NCI-H146 (cell line): ENCODE data around the gene ZNRF3.

Source experiments
- DNase-seq: peaks from one replicate; lab custom pipeline; 2025; lab: John Stamatoyannopoulos, UW

The ZNRF3 gene

DNA sequence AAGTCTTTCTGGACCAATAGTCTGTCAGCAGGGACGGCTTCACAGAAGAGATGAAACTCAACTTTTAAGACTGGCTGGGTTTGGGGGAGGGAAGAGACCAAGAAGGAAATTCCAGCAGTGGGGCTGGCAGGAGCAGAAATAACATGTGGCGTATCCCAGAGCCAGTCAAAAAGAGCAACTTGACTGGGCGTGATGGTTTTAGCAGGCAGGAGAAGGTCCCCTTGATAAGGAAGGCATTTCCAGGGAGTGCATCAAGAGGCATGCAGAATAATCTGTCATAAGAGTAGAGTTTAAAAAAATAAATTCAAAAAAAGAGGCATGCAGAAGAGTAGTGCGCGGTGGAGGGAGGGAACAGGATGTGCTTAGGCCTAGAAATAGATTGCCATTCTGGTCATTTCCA is 125.8 kb downstream of the ZNRF3 start:
- no peak for DNase-seq

DNA sequence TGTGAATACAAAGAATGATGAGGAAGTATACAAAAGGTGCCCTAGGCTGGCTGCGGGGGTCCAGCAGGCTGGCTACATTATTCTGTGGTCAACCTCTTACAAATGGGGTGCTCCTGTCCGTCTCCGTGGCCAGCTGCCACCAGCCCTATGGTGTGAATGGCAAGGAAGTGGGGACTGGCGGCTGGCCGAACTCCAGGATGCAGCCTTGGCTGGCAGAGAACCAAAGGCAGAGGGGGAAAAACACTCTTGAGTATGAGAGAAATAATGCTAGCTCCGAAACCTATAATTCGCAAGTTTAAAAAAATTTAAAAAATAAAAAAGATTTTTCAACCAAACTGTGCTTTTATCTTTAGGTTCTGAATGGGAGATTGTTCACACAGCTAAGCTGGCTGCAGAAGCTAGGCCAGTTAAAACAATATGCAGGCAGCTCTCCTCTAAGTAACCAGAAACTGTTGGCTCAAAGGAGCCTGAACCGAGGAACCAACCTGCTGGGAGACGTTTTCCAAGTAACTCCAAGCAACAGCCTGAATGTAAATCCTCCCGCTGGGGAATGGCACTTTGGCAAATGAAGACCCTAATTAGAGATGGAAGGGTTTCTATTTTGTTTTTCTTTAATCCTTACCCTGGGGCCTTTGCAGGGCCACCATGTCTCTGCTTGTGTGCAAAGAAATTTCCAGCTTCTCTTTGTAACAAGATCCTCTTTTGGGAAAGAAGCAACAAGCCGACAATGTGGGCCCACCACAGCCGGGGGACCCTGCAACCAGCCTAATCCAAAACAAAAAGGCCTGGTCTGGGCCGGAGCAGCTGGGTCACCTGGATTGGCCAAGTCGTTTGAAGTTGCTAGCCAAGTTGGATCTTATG is 128.1 kb downstream of the ZNRF3 start:
- DNase-seq: no peak

DNA sequence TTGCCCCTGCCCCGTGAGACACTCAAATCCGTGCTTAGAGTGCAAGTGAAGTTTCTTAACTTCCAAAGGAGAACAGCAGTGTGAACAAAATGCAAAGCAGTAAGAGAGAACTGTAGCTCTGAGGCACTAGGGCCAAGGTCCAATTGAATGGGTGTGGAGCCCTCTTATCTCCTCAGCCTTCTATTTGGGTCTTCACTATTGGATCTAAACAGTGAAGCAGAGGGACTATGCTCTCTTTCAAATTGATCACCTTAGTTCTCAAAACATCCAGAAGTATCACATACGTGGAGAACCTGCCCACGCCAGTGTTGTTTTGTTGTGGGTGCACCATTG is 128.7 kb downstream of the ZNRF3 start:
- no peak for DNase-seq

DNA sequence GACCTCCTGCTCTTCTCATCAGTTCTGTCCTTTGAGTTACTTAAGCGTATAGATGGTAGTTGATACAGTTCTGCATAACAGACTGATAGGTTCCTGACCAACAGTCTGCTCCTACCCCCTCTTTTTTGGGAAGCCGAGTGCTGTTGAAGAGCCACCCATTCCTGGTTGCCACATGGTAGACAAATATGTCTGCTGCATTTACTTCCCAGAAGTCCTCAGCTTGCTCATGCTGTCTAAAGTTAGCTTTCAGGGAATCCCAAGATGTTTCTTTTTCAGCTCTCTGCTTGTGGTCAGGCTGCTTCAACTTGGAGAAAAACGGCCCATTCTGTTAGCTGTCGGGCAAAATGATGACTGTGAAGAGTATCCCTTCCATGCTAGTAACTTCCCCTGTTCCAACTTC is 129.6 kb downstream of the ZNRF3 start:
- no peak for DNase-seq

DNA sequence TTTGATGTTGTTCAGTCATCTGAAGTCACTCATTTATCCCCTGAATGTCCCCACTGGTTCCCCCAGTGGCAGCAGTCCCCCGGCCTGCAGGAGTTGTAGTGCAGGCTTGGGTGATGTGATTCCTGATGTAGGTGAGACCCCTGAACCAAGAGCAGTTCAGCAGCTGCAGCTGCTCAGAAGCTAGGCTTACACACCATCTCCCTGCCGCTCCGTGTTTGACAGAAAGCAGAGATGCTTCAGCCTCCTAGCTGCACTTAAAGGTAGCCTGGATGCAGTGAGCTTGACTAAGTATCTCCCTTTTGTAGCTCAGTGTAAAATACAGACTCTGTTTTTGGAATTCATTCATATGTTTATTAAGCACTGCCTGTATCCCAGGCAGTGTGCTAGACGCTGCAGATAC is 130.9 kb downstream of the ZNRF3 start:
- DNase-seq: no peak

DNA sequence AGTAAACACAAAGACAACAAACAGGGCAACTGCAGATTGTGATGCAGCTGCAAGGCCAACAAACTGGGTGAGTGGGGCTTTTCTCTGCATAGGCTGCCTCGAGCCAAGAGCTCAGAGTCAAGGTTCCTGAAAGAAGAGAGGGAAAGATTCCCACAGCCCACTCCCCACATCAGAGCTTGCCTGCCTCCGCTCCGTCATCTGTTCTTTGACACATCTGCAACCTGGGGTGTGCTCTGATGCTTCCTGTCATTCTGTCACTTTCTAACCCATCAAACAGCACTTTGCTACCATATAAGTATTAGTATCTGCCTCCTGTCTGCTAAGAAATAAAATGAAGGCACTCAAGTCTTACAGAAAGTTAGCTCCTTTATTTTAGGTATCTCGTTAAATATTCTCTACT is 131.4 kb downstream of the ZNRF3 start:
- DNase-seq: no peak

DNA sequence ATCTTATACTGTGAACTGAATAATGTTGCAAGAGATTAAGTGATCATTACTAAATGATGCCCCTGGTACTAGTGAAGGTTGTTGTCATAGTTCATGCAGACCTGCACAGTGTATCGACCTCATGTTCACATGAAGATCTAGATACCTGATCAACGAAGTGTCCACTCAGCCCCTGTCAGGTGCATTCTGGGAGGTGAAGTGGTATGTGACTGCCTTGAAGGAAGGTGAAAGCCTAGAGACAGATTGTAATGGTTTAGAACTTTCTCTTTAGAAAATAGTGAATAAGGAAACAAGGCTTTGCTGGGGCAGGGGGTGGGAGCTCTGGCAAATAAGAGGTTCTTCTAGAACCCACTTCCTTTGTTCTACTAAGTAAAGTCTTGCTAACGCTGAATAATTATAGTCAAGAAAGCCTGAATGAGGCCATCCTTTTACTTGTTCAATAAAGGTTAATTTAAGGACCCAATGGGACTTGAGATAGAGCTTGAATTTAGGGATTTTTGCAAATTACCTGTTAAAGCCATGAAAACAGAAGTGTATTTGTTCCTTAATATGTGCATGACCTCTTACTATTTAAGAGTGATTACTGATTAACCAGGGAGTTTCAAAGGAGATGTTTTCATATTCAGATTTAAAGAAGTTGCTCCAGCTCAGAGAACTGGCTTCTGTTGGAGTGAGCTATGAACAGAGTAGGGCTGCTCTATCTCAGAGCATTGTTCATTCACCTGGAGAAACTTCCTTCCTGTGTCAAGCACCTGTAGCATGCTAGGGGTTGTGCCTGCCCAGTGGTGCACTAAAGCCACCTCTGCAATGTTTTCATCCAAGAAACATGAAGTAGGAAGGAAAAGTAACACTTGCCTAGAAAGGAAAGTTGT is 132.9 kb downstream of the ZNRF3 start:
- no peak for DNase-seq

DNA sequence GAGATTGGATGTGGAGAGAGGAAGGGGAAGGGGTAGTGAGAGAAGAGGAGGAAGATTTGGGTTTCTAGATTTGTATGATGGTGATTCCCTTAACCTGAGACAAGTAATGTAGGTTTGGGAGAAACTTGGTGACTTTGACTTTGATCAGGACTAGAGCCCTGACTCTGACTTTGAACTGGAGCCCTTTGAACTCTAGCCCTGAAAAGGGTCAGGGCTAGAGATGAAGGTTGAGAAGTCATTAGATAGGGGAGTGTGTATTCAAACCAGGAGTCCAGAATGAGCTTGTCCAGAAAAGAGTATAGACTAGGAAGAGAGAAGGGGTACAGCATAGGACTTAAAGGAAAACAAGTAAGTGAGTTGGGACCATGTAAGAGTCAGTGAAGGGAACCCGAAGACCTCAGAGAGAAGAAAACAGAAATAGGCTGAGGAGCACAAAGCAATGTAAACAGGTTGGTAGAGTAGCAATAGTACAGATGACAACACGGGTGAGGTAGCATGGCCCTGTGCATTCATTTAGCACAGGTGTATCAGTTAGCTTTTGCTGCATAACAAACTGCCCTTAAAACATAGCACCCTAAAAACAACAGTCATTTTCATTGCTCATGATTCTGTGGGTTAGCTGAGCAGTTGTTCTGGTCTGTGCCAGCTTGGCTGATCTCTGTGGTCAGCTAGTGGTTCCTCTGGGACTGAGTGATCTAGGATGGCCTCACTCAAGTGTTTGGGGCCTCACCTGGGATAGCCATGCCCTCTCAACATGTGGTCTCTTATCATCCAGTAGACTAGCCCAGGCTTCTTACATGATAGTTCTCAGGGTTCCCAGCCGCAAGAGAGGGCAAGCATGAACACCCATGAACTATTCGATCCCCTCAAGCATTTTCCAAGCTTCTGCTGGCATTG is 135.2 kb downstream of the ZNRF3 start:
- DNase-seq: no peak

DNA sequence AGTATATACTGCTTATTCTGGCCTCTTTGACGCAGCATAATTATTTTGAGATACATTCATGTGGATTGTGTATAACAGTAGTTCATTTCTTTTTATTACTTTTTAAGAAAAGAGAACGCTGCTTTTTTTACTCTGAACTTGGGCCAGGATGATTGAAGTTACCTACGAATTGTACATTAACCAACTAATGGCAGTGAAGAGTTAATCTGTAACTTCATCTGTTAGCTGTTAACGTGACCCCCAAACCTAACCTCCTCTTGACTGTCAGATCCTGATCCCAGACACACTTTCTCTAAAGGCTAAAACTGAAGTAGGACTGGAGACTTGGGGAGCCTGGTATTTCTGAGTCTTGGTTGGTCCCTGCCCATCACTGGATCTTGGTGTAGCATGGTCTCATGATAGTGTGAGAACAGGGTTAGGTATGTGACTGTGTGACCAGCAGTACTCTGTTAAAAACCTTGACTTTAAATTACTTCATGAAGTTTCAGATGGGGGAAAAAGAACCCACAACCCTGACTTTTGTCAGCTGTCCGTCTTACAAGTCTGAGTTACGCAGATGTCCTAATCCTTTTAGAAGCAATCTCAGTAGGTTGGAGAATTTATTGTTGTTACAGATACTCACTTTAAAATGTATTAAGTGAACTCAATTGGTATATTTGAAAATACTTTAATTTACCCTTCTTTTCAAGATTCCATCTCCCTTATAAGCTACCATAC is 138.9 kb downstream of the ZNRF3 start:
- DNase-seq: no peak

DNA sequence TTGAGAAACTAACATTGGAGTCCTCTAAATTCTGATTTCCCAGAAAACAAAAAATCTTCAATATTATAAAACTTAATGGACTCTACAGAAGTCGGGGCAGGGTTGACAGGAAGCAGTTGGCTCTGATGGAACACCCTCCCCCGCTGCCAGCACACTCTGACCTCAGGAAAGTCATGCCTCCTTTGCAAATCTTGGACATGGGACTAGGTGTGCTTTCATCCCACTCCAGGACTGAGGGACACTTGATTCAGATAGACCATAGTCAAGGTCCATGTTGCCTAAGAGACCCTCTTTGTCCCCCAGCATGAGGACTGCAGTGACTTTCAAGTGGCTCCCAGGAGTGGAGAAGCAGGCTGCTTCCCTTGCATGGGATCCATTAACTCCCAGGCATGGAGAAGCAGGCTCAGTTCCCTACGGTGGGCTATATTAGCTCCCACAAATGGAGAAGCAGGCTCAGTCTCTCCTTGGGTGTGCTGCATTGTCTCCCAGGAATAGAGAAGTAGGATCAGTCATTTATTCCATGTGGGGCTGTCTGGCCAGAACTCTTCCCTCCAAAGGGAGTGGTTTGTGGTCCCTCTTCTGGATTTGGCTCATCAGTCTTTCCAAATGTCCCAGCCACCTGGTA is 139.9 kb downstream of the ZNRF3 start:
- DNase-seq: no peak

DNA sequence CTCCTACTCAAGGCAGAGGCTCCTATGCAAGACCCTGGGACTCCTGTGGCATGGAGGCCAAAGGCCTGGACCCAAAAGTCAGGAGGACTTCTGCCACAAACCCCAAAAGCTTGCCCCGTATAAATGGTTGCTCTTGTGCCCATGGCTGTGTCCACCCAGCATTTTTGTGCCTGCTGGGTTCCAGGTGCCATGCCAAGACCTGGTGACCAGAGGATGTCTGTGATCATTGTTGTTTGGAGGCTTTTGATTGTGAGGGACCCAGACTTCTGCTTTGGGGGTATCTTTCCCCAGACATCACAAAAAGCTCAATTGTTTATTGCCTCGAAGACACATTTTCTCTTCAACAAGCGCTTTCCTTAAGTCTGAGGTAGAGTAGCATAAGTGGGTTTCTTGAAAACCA is 143.2 kb downstream of the ZNRF3 start:
- no peak for DNase-seq

DNA sequence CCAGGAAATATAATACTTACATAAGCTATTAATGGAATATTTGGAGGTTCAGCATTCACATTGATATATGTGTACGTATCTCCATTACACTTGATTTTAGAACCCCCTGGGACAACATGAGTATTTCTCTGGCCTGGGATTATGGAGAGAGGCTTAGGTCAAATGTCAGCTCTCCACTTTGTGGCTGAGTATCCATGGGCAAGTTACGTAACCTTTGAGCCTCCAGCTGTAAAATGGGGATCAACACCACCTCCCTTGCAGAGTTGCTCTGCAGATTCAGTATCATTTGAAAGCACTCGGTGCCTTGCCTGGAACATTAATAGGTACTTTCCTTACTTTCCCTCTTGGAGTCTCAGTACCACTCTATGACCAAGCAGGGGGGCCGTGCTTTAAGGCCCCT is 145.1 kb downstream of the ZNRF3 start:
- no peak for DNase-seq

DNA sequence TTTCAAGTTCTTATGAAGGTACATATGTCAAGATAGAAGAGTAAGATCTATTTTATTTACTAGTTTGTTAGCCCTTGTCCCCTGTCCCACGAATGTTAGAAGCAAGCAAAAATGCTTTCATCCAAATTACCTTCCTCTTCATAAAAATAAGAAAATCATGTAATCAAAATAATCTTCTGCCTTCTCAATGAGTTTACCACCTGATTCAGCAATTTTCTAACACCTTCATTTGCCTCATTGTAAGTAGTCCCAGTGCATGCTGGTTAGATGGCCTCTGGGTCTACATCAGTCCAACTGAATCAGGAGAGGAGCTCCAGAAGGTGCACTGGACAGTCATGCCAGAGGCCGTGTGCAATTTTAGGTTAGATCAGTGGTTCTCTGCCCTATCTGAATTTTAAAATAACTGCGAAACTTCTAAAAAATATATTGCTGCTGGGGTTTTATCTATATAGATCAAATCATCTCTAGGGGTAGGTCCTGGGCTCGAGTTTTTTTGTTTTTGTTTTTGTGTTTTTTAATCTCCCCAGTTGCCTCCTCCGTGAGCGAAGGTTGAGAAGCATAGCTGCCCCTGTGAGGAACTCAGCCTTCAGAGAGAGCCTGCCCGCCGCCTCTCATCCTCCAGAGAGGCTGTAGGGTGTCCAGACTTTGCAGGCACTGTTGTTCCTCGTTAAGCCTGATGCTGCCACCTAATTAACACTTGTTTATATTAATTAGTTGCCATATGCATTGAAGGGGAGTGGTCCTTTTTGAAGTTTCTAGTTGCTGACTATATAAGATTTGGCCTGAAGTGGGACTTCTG is 146.0 kb downstream of the ZNRF3 start:
- DNase-seq: no peak

DNA sequence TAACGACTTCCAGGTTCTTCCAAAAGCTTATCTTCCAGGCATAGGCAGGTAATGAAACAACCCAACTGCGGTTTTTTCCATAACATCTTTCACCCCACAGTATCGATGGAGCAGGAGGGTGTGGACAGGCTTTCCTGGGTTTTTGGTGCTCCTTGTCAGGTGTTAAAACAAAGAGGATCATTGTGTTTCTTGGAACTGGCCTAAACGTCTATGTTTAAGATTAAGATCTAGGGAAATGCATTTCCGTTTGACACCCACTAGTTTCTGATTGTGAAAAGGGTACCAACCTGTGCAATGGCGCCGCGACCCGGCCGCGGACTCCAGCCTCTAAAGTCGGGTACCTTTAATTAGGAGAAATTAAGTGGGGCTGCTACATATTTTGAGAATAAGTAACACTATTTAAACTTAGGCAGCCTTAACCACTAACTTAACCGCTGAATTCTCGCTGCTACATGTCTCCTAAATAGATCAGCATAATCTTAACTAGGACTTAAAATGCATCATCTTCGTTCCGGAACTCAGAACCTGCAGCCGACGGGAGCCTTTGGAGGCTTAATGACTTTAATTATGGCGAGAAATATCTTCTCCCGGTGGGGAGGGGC is 146.7 kb downstream of the ZNRF3 start:
- no peak for DNase-seq

DNA sequence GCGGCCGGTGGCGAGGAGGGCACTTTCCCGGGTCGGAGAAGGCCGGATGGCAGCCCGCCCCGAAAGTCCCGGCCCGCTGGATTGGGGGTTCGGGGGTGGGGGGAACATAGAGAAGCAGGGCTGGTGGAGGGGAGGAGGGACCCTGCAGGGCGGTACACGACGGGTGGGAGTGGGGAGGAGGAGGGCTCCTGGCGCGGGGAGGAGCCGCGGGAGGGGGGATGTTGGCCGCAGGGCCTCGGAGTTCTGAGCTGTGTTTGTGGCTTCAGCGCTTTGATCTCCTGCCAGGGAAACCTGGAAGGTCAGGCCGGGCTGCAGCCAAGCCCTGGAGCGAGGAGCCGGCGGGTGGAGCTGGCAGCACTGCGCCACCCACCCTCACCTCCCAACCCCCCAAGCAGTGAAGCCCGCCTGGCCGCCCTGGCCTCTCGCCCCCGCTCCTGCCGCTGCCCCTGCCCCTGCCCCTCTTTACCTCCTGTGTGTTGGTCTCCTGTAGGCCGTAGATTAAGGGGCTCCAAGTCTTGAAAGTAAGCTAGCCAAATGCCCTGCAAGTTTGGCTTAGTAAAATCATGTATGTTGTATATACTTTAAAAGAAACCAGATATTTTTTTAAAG is 147.3 kb downstream of the ZNRF3 start:
- DNase-seq: peak; percentile 29

DNA sequence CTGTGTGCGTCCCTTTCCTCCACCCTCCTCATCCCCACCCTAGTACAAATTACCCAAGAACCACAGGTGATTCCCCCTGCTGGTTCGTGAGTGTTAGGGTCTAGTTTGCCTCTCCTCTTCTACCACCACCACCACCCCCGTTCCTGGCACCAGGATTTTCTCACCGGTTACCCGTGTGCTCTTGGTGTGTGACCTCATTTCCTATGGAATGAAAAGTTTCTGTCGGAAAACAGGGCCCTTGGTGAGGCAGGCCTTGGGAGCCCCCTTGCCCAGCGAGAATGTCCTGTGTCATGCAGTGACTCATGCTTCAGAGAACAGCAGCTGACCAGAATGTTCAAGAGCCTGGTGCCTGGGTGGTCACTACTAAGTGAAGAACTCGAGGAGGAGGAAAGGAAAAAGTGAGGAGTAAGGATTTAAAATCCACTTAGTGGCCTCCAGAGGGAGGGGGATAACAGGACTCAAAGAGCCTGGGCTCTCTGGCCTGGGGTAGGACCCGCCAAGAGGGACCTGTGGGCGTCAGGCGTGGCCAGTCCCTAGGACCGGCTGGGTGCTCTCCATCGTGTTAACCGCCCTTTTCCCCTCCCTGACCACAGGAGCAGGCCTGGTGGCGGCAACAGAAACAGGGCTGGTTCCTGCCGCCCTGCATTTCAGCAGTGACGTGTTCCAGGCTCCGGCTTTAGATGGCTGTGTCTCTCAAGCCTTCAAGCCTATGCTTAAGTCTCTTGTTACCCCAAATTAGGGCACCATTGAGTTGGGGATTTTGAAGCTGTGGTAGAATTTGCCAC is 148.0 kb downstream of the ZNRF3 start:
- no peak for DNase-seq

DNA sequence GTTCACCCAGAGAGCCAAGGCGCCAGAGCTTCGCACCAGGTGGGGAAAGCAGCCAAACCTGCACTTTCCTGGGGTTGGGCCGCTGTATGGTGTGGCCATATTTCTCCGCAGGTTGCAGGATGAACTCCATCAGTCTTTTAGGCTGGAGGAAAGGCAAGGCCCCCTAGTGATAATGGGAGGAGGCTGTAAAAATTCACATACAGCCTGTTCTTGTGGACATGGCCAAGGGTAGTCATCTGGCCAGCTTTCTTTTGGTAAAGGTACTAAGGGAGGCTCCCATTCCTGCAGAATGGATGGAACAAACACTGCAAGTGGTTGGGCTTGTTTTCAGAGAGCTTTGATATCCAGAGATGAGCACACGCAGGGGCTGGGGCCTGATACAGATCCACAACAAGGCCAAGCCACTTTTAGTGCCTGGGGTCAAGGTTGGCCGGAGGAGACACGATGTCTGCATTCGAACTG is 148.7 kb downstream of the ZNRF3 start:
- DNase-seq: no peak

DNA sequence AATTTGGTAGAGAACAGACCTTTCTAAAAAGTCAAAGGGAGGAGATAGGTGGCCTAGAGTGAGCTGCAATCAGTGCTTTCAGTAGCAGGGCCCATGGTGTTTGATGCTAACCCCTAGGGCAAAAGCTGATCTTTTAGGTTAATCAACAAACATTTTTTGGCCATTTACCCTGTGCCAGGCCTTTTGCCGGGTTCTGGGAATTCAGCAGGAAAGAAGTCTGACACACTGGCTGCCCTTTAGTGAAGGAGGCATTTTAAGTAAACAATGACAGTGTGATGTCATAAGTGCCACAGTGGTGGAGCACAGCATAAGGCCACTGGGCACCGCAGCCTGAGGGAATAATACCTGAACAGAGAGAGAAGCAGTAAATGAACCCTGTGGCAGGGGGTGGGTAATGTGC is 149.2 kb downstream of the ZNRF3 start:
- no peak for DNase-seq
